Subcutaneous adipose tissue (tissue), 4 donors: ENCODE results near the gene AGTRAP. TPM values are rescaled to one million over a fixed set of nuclear protein-coding genes. Genes with fewer than 3 reads are reported as not detected.

ENCODE experiments used
- total RNA-seq, 4 donors: library from RNA; depleted of rRNA; stranded (reverse); fragments of >200 nt; gene quantifications; one replicate each; pipeline ENCODE4 v1.1.0, GENCODE V29; 2016
- TF ChIP-seq, protein P1 (sequence below): fragments of 450-650 bp; IDR thresholded peaks from one replicate; pipeline ENCODE4 v1.5.1; 2016; ENCODE audit warnings: low read depth, mild to moderate bottlenecking, control low read depth, antibody characterized with exemption, moderate library complexity

The AGTRAP gene
- total RNA-seq, 4 donors from 2014 or later: 22.0 to 82.3 (median 58.3) TPM

DNA sequence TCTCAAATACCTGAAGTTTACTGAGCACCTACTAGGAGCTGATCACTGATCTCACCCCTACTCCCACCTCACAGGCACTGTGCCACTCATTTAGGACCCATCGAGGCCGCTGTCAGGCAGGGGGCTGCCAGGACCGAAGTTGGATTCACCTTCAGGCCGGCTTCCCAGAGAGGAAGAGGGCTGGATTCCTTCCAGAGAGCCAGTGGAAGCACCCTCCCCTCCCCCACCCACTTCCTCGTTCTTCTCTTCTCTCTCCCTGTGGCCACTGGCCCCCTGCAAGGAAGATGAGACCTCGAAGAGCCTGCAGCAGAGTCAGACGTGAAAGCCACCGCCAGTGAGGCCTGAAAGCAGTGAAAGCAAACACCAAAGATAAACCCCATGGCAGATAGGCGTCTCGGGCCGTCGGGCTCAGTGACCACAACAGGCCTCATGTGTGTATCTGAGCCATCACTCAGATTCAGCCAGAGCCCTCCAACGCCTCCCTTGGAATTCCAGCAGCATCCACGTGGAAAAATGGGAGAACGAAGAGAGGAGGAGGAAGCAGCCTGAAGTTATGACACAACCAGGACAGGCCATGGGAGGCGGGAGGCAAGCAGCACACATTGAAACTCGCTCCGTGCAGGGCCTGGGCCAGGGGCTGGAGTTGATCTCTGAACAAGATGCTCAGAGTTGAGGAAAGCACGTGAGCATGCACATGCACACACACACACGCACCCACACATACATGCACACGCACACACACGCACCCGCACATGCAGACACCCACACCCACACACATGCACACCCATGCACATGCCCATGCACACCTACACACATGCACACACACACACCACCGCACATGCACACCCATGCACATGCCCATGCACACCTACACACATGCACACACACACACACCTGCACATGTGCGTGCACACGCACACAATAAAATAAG lies 6.2 kb upstream of the AGTRAP start:
- TF ChIP-seq, protein P1, sequence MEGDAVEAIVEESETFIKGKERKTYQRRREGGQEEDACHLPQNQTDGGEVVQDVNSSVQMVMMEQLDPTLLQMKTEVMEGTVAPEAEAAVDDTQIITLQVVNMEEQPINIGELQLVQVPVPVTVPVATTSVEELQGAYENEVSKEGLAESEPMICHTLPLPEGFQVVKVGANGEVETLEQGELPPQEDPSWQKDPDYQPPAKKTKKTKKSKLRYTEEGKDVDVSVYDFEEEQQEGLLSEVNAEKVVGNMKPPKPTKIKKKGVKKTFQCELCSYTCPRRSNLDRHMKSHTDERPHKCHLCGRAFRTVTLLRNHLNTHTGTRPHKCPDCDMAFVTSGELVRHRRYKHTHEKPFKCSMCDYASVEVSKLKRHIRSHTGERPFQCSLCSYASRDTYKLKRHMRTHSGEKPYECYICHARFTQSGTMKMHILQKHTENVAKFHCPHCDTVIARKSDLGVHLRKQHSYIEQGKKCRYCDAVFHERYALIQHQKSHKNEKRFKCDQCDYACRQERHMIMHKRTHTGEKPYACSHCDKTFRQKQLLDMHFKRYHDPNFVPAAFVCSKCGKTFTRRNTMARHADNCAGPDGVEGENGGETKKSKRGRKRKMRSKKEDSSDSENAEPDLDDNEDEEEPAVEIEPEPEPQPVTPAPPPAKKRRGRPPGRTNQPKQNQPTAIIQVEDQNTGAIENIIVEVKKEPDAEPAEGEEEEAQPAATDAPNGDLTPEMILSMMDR: no peak

DNA sequence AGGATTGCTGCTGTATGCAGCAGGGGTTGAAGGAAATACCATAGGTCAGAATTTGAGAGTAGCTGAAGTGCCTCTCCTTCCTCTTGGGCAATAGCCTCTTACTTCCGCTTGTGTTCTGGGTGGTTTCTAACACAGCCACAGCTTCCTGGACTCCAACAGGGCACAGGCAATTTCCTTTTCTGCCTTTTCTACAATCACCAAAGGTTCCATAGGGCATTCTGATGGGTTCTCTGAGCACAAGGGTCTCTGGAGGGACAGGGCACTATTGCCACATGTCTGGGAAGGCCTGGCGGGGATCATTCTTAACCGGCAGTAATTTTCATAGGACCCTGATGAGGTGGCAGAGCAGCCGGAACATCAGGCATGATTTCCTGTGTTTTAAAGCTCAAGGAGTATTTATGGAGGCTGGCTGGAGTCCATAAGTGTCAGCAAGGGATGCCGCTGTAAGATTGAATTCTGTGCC lies 5.5 kb upstream of the AGTRAP start:
- TF ChIP-seq, protein P1: no peak

DNA sequence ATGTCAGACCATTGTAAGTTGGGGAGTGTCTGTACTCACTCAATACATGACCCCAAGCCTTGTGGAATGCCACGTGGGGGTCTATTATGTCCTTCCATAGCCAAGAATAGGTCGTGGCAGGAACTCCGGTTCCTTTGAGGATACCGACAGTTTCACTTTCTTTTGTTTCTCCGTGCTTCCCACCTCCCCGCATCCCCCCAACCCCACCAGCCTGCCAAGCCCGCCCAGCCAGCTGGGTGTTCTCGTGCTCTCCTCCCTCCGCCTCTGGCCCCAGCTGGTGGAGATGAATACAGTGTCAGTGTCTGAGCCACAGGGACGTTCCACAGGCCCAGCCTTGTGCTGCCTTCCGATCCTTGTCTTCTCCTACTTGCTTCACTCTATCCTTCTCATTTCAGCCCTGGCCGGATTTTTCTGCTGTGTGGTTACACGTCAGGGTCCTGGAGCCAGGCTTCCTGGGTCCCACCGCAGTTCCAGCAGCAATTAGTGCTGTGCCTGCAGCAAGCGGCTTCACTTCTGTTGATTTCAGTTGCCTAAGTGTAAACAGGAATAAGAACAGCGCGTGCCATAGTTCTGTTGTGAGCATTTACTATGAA lies 4.1 kb upstream of the AGTRAP start:
- TF ChIP-seq, protein P1: no peak

DNA sequence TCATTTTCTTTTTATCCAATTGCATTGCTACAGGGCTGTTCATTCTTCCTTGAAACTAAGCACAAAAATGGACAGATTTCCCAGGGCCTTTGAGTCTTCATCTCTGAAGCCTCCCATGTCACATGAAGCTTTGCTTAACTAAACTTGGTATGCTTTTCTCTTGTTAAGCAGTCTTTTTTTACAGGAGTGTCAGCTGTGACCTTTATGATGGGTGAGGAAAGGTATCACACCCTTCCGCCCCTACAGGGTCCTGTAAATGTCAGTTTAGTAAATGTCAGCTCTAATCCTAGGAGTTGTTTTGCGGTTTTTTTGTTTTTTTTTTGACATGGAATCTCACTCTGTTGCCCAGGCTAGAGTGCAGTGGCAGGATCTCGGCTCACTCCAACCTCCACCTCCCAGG lies 2.6 kb upstream of the AGTRAP start:
- TF ChIP-seq, protein P1: no peak

DNA sequence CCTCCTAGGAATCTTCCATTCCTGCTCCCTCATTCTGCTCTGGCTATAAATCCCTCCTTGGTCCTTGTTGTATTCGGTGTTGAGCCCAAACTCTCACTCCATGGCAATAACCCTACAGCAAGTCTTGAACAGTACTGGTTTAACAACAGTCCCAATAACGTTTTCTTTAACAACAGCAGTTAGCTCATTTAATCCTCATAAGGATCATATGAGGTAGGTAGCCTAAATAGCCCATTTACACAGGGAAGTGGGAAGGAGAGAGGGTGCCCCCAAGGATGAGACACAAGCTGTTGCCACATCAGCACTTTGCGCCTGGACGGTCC lies 444 bp upstream of the AGTRAP start:
- TF ChIP-seq, protein P1: no peak

DNA sequence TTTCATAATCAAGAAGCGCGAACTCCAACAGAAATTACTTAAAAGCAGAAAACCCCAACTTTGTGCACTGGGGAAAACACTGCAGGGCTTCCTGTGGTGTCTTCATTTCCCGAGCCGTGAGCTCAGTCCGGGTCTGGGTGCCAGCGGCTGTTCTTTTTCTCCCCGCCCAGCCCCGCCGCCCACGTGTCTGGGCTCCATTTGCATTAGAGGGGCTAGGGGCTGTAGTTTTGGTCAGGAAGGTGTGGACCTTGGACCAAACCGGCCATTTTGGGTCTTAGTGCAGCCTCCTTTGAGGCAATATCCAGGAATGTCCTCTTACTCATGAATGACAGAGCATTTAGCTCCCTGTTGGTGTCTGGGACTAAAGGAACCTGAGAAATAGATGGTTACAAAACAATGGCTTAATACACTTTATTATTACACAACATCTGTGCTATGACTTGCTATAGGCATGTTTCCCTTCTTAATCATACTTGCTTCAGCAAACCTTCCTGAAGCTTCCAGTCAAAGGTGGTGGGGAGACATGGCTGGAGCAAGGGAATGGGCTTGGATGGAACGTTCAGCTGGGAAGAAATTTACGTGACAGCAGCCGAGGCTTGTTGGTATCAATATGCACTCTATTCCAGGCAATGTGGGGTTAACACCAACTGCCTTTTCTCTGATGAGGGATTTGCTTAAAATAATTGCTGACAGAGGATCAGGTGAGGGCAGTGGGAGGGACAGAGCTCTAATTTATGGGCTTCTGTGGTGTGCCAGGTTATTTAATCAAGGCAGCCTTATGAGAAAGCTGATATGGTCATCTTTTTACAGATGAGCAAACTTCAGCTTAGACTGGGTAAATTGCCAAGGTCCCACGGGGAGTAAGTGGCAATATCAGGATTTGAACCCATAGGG lies 1.1 kb downstream of the AGTRAP start:
- TF ChIP-seq, protein P1: no peak

DNA sequence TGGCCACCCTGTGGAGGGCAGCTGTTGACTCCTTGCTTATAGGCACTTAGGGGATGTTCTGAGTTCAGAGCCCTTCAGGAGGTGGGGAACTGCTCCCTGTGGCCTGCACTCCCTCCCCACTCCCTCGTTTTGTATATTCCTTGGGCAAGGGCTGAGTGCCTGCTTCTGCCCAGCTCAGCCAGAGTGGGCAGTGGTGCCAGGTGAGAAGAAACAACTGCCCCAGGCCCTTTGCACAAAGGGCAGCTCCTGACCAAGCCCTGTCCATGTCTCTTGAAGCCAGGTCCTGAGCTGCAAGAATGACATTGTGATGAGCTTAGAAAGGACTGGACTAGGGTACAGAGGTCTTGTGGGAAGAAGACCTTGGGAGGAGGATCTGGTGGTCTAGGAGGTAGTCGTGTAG lies 2.2 kb downstream of the AGTRAP start:
- TF ChIP-seq, protein P1: no peak
